ENCODE measurements around the gene SSTR5.

The SSTR5 gene

DNA sequence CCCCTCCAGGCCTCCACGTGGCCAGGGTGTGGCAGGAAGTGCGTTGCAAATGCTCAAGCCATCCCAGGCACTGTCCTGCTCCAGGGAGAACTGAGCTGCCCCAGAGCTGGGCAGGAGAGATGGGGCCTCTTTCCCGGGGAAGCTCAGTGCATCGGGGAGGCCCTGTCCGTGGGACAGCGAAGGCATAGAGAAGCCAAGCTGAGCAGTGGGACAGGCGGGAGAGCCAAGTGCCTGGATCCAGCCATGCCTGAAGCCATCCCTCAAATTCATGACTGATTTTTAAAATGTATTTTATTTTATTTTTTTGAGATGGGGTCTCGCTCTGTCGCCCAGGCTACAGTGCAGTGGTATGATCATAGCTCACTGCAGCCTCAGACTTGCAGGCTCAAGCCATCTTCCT, 25.4 kb upstream of the SSTR5 start:
- H3K4me3 ChIP-seq (ENCODE audit: low read depth, low read length): no peak overlapping the region
- no peaks in the 10 kb centered on the region for H3K79me2 ChIP-seq
- no peak overlapping the region for H3K9ac ChIP-seq
- no peak overlapping the region for H2AFZ ChIP-seq
- no peaks in the 10 kb centered on the region for H3K36me3 ChIP-seq (ENCODE audit: control insufficient read depth, insufficient read depth, low read length)
- H3K4me1 ChIP-seq: no peaks in the 10 kb centered on the region
- TF ChIP-seq, protein P1, sequence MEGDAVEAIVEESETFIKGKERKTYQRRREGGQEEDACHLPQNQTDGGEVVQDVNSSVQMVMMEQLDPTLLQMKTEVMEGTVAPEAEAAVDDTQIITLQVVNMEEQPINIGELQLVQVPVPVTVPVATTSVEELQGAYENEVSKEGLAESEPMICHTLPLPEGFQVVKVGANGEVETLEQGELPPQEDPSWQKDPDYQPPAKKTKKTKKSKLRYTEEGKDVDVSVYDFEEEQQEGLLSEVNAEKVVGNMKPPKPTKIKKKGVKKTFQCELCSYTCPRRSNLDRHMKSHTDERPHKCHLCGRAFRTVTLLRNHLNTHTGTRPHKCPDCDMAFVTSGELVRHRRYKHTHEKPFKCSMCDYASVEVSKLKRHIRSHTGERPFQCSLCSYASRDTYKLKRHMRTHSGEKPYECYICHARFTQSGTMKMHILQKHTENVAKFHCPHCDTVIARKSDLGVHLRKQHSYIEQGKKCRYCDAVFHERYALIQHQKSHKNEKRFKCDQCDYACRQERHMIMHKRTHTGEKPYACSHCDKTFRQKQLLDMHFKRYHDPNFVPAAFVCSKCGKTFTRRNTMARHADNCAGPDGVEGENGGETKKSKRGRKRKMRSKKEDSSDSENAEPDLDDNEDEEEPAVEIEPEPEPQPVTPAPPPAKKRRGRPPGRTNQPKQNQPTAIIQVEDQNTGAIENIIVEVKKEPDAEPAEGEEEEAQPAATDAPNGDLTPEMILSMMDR (IDR thresholded peaks at IDR 0.05): no peak
- H3K9me3 ChIP-seq (ENCODE audit: control insufficient read depth, low read length): no peaks in the 10 kb centered on the region
- H3K27me3 ChIP-seq (ENCODE audit: control insufficient read depth, insufficient read depth, low read length): no peaks in the 10 kb centered on the region
- H3K27ac ChIP-seq: no peak overlapping the region
- H3K4me2 ChIP-seq (ENCODE audit: low read length): no peak overlapping the region

GRCh38 chr16:1047801-1048200, 24.7 kb upstream of the SSTR5 start:
- H3K4me1 ChIP-seq: no peaks in the 10 kb centered on the region
- no peaks in the 10 kb centered on the region for H3K79me2 ChIP-seq
- H3K27ac ChIP-seq: no peak overlapping the region
- H2AFZ ChIP-seq: no peak overlapping the region
- TF ChIP-seq, protein P1 (IDR thresholded peaks at IDR 0.05): no peak
- no peaks in the 10 kb centered on the region for H3K27me3 ChIP-seq (ENCODE audit: control insufficient read depth, insufficient read depth, low read length)
- no peak overlapping the region for H3K9ac ChIP-seq
- H3K9me3 ChIP-seq (ENCODE audit: control insufficient read depth, low read length): no peaks in the 10 kb centered on the region
- H3K4me2 ChIP-seq (ENCODE audit: low read length): no peak overlapping the region
- H3K4me3 ChIP-seq (ENCODE audit: low read depth, low read length): no peak overlapping the region
- H3K36me3 ChIP-seq (ENCODE audit: control insufficient read depth, insufficient read depth, low read length): no peaks in the 10 kb centered on the region

DNA sequence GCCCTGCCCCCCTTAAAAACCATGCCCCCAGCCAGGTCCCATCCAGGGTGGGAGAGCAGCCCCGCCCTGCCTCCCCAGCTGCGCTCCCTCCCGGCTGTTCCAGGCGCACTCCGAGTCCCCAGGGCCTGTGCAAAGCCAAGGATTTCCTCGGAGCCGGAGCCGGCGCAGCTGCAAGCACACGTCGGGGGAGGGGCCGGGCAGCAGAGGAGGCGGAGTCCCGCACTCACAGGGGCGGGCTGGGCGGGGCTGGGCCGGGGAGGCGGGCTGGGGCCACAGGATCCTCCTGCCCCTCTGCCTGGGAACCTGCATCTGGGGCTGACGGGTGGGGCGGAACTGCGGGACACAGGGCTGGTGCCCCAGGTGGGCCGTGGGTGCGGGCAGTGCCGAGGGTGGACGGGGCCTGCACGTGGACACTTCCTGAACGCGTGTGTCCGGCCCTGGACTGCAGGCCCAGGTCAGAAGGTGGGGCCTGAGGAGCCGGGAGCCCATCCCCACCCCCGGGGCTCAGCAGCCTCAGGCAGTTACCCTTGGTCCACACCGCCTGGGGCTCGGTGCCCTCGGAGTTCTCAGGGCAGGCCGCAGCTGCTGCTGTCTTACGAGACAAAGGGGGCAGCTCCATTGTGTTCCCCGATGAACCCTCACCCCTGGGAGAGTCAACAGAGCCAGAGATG, 24.0 kb upstream of the SSTR5 start:
- Histone ChIP-seq H3K9ac (no peak overlapping the region), H3K4me2 (ENCODE audit: low read length) (no peak overlapping the region), H3K27me3 (ENCODE audit: control insufficient read depth, insufficient read depth, low read length) (no peaks in the 10 kb centered on the region)

GRCh38 chr16:1049113-1049975, 23.2 kb upstream of the SSTR5 start:
- H2AFZ ChIP-seq: no peak overlapping the region
- no peaks in the 10 kb centered on the region for H3K79me2 ChIP-seq
- no peak overlapping the region for H3K9ac ChIP-seq
- H3K9me3 ChIP-seq (ENCODE audit: control insufficient read depth, low read length): no peaks in the 10 kb centered on the region
- no peaks in the 10 kb centered on the region for H3K27me3 ChIP-seq (ENCODE audit: control insufficient read depth, insufficient read depth, low read length)
- no peak overlapping the region for H3K27ac ChIP-seq
- no peak overlapping the region for H3K4me3 ChIP-seq (ENCODE audit: low read depth, low read length)
- TF ChIP-seq, protein P1 (IDR thresholded peaks at IDR 0.05): no peak
- no peaks in the 10 kb centered on the region for H3K4me1 ChIP-seq
- H3K4me2 ChIP-seq (ENCODE audit: low read length): no peak overlapping the region
- no peaks in the 10 kb centered on the region for H3K36me3 ChIP-seq (ENCODE audit: control insufficient read depth, insufficient read depth, low read length)

More for the DNA sequence above, 24.0 kb upstream of the SSTR5 start:
- no peak overlapping the region for H3K4me3 ChIP-seq (ENCODE audit: low read depth, low read length)
- no peaks in the 10 kb centered on the region for H3K36me3 ChIP-seq (ENCODE audit: control insufficient read depth, insufficient read depth, low read length)
- no peak overlapping the region for H2AFZ ChIP-seq
- H3K79me2 ChIP-seq: no peaks in the 10 kb centered on the region
- no peak overlapping the region for H3K27ac ChIP-seq
- H3K9me3 ChIP-seq (ENCODE audit: control insufficient read depth, low read length): no peaks in the 10 kb centered on the region
- TF ChIP-seq, protein P1 (IDR thresholded peaks at IDR 0.05): no peak
- no peaks in the 10 kb centered on the region for H3K4me1 ChIP-seq

Measured in parathyroid adenoma (tissue), 2 donors.